ENCODE measurements around the gene TXNL1.

DNA sequence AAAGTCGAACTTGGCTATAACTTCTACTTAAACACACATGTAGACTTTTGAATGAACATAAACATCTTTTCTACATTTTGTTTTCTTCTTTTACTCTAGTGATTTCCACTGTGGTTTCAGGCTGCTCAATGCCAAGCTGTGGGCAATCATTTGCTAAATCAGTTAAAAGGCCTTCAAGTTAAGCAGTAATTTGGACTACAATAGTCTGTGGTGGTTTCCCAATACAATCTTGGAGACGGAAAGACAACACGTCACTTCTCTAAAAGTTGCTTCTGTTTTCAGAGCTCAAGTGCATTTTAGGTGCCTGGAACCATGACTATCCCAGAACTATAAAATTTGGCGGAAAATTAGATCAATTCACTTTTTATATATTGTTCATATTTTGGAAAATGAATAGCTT, 69.4 kb downstream of the TXNL1 start:
- TF ChIP-seq, protein P1, sequence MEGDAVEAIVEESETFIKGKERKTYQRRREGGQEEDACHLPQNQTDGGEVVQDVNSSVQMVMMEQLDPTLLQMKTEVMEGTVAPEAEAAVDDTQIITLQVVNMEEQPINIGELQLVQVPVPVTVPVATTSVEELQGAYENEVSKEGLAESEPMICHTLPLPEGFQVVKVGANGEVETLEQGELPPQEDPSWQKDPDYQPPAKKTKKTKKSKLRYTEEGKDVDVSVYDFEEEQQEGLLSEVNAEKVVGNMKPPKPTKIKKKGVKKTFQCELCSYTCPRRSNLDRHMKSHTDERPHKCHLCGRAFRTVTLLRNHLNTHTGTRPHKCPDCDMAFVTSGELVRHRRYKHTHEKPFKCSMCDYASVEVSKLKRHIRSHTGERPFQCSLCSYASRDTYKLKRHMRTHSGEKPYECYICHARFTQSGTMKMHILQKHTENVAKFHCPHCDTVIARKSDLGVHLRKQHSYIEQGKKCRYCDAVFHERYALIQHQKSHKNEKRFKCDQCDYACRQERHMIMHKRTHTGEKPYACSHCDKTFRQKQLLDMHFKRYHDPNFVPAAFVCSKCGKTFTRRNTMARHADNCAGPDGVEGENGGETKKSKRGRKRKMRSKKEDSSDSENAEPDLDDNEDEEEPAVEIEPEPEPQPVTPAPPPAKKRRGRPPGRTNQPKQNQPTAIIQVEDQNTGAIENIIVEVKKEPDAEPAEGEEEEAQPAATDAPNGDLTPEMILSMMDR (conservative IDR thresholded peaks at IDR 0.05; ENCODE audit: low read depth, low read length) = no peak
- no peak for TF ChIP-seq EZH2 (IDR thresholded peaks at IDR 0.05; ENCODE audit: borderline replicate concordance, low read depth, low read length, poor library complexity, severe bottlenecking)
